ENCODE data around the gene NCAM1. TPM values are rescaled to one million over a fixed set of nuclear protein-coding genes. Genes with fewer than 3 reads are reported as not detected.

The NCAM1 gene
- total RNA-seq, 1 experiment from 2014 or later: 5.9 TPM

DNA sequence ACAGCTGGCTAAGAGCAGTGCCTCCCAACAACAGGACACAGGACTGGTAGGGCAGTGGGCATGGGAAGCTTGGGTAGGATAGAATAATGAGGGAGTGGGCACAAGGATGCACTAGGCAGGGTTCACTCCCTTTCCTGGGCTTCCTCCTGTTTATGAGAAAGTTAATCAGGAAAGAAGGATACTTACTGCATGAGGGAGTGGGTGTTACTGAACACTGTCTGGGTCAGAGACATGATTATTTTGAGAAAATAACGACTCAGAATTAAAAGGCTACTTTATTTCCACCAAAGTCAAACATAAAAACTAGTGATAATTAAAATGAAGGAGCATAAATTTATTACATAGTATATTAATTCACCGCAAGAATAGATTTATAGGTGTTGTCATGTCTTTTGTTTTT, 35.8 kb downstream of the NCAM1 start:
- no peak overlapping the region for H3K27ac Mint-ChIP-seq
- H3K27me3 Mint-ChIP-seq (ENCODE audit: low read depth): no peaks in the 10 kb centered on the region; the same call in 1 of the 2 replicates
- DNase-seq (ENCODE audit: low spot score): no peak
- peaks cover 14% of the 10 kb centered on the region for H3K4me1 Mint-ChIP-seq
- ATAC-seq: no peak
- CTCF ChIA-PET: no interaction called here
- H3K9me3 Mint-ChIP-seq: peaks cover 6% of the 10 kb centered on the region
- H3K4me3 Mint-ChIP-seq: no peak overlapping the region
- H3K36me3 Mint-ChIP-seq: no peaks in the 10 kb centered on the region; the same call in 1 of the 2 replicates
- TF ChIP-seq, protein P1, sequence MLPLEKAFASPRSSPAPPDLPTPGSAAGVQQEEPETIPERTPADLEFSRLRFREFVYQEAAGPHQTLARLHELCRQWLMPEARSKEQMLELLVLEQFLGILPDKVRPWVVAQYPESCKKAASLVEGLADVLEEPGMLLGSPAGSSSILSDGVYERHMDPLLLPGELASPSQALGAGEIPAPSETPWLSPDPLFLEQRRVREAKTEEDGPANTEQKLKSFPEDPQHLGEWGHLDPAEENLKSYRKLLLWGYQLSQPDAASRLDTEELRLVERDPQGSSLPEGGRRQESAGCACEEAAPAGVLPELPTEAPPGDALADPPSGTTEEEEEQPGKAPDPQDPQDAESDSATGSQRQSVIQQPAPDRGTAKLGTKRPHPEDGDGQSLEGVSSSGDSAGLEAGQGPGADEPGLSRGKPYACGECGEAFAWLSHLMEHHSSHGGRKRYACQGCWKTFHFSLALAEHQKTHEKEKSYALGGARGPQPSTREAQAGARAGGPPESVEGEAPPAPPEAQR (CRISPR knock-in tag; IDR thresholded peaks at IDR 0.05): no peak
- TF ChIP-seq GTF2I (CRISPR knock-in tag; conservative IDR thresholded peaks at IDR 0.05) (no peak), MYBL2 (CRISPR knock-in tag; IDR thresholded peaks at IDR 0.05) (no peak), GRHL2 (CRISPR knock-in tag; IDR thresholded peaks at IDR 0.05; ENCODE audit: insufficient replicate concordance, severe bottlenecking) (no peak), SOX15 (CRISPR knock-in tag; IDR thresholded peaks at IDR 0.05) (no peak), IRF2 (CRISPR knock-in tag; IDR thresholded peaks at IDR 0.05; ENCODE audit: borderline replicate concordance, low read depth) (no peak), CREB1 (CRISPR knock-in tag; IDR thresholded peaks at IDR 0.05) (no peak), EMX1 (CRISPR knock-in tag; IDR thresholded peaks at IDR 0.05) (no peak), ZNF138 (CRISPR knock-in tag; conservative IDR thresholded peaks at IDR 0.05) (no peak), TCF7 (CRISPR knock-in tag; IDR thresholded peaks at IDR 0.05; ENCODE audit: low read depth) (no peak), NR3C1 (CRISPR knock-in tag; conservative IDR thresholded peaks at IDR 0.05; ENCODE audit: low read depth) (no peak), OVOL2 (CRISPR knock-in tag; IDR thresholded peaks at IDR 0.05; ENCODE audit: borderline replicate concordance) (no peak)
- TF ChIP-seq, protein P2, sequence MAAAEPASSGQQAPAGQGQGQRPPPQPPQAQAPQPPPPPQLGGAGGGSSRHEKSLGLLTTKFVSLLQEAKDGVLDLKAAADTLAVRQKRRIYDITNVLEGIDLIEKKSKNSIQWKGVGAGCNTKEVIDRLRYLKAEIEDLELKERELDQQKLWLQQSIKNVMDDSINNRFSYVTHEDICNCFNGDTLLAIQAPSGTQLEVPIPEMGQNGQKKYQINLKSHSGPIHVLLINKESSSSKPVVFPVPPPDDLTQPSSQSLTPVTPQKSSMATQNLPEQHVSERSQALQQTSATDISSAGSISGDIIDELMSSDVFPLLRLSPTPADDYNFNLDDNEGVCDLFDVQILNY (CRISPR knock-in tag; IDR thresholded peaks at IDR 0.05): no peak
- TF ChIP-seq, protein P3, sequence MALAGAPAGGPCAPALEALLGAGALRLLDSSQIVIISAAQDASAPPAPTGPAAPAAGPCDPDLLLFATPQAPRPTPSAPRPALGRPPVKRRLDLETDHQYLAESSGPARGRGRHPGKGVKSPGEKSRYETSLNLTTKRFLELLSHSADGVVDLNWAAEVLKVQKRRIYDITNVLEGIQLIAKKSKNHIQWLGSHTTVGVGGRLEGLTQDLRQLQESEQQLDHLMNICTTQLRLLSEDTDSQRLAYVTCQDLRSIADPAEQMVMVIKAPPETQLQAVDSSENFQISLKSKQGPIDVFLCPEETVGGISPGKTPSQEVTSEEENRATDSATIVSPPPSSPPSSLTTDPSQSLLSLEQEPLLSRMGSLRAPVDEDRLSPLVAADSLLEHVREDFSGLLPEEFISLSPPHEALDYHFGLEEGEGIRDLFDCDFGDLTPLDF (CRISPR knock-in tag; IDR thresholded peaks at IDR 0.05): no peak
- TF ChIP-seq, protein P4, sequence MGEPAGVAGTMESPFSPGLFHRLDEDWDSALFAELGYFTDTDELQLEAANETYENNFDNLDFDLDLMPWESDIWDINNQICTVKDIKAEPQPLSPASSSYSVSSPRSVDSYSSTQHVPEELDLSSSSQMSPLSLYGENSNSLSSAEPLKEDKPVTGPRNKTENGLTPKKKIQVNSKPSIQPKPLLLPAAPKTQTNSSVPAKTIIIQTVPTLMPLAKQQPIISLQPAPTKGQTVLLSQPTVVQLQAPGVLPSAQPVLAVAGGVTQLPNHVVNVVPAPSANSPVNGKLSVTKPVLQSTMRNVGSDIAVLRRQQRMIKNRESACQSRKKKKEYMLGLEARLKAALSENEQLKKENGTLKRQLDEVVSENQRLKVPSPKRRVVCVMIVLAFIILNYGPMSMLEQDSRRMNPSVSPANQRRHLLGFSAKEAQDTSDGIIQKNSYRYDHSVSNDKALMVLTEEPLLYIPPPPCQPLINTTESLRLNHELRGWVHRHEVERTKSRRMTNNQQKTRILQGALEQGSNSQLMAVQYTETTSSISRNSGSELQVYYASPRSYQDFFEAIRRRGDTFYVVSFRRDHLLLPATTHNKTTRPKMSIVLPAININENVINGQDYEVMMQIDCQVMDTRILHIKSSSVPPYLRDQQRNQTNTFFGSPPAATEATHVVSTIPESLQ (CRISPR knock-in tag; IDR thresholded peaks at IDR 0.05): no peak
- TF ChIP-seq, protein P5, sequence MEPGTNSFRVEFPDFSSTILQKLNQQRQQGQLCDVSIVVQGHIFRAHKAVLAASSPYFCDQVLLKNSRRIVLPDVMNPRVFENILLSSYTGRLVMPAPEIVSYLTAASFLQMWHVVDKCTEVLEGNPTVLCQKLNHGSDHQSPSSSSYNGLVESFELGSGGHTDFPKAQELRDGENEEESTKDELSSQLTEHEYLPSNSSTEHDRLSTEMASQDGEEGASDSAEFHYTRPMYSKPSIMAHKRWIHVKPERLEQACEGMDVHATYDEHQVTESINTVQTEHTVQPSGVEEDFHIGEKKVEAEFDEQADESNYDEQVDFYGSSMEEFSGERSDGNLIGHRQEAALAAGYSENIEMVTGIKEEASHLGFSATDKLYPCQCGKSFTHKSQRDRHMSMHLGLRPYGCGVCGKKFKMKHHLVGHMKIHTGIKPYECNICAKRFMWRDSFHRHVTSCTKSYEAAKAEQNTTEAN (CRISPR knock-in tag; IDR thresholded peaks at IDR 0.05): no peak
- TF ChIP-seq, protein P6, sequence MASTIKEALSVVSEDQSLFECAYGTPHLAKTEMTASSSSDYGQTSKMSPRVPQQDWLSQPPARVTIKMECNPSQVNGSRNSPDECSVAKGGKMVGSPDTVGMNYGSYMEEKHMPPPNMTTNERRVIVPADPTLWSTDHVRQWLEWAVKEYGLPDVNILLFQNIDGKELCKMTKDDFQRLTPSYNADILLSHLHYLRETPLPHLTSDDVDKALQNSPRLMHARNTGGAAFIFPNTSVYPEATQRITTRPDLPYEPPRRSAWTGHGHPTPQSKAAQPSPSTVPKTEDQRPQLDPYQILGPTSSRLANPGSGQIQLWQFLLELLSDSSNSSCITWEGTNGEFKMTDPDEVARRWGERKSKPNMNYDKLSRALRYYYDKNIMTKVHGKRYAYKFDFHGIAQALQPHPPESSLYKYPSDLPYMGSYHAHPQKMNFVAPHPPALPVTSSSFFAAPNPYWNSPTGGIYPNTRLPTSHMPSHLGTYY (CRISPR knock-in tag; IDR thresholded peaks at IDR 0.05): no peak
- TF ChIP-seq, protein P7, sequence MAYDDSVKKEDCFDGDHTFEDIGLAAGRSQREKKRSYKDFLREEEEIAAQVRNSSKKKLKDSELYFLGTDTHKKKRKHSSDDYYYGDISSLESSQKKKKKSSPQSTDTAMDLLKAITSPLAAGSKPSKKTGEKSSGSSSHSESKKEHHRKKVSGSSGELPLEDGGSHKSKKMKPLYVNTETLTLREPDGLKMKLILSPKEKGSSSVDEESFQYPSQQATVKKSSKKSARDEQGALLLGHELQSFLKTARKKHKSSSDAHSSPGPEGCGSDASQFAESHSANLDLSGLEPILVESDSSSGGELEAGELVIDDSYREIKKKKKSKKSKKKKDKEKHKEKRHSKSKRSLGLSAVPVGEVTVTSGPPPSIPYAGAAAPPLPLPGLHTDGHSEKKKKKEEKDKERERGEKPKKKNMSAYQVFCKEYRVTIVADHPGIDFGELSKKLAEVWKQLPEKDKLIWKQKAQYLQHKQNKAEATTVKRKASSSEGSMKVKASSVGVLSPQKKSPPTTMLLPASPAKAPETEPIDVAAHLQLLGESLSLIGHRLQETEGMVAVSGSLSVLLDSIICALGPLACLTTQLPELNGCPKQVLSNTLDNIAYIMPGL (CRISPR knock-in tag; IDR thresholded peaks at IDR 0.05): no peak
- POLR2A ChIA-PET: no interaction called here
